Measurements from ENCODE around the gene IRX4.

The IRX4 gene

DNA sequence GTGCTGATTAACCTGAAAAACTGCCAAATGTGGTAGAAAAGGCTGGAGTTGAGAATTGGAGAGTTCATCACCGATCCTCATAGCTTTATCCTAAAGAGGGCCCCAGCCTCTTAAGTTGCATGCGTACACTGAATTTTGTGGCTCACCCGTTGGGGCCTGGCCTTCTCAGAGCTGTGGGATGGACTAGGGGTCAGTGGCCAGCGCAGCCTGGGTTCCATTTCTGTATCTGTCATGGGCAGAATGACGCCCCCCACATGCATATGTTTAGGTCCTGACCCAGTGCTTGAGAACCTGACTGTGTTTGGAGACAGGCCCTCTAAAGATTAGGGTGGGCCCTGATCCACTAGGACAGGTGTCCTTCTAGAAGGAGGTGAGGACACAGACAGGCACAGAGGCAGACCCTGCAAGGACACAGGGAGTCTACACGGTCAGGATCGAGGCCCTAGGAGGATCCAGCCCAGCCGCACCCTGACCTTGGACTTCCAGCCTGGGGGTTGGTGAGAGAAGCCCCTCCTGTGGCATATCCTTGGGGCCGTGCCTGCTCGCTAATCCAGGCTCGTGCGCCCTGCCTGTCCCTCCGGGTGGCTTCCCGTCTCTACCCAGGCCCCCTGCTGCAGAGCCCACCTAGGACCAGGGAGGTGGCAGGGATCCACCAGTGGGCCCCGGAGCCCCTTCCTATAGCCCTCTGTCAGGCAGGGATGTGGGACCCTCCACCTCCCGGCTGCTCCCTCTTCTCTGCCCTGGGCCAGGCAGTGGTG lies 49.3 kb downstream of the IRX4 start:
- TF ChIP-seq, protein P1, sequence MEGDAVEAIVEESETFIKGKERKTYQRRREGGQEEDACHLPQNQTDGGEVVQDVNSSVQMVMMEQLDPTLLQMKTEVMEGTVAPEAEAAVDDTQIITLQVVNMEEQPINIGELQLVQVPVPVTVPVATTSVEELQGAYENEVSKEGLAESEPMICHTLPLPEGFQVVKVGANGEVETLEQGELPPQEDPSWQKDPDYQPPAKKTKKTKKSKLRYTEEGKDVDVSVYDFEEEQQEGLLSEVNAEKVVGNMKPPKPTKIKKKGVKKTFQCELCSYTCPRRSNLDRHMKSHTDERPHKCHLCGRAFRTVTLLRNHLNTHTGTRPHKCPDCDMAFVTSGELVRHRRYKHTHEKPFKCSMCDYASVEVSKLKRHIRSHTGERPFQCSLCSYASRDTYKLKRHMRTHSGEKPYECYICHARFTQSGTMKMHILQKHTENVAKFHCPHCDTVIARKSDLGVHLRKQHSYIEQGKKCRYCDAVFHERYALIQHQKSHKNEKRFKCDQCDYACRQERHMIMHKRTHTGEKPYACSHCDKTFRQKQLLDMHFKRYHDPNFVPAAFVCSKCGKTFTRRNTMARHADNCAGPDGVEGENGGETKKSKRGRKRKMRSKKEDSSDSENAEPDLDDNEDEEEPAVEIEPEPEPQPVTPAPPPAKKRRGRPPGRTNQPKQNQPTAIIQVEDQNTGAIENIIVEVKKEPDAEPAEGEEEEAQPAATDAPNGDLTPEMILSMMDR (IDR thresholded peaks at IDR 0.05; ENCODE audit: insufficient read depth, low read depth, low read length, missing control alignments): no peak
- DNase-seq (ENCODE audit: low read depth): no peak
- H3K4me3 ChIP-seq (ENCODE audit: low read depth, low read length): no peak overlapping the region

DNA sequence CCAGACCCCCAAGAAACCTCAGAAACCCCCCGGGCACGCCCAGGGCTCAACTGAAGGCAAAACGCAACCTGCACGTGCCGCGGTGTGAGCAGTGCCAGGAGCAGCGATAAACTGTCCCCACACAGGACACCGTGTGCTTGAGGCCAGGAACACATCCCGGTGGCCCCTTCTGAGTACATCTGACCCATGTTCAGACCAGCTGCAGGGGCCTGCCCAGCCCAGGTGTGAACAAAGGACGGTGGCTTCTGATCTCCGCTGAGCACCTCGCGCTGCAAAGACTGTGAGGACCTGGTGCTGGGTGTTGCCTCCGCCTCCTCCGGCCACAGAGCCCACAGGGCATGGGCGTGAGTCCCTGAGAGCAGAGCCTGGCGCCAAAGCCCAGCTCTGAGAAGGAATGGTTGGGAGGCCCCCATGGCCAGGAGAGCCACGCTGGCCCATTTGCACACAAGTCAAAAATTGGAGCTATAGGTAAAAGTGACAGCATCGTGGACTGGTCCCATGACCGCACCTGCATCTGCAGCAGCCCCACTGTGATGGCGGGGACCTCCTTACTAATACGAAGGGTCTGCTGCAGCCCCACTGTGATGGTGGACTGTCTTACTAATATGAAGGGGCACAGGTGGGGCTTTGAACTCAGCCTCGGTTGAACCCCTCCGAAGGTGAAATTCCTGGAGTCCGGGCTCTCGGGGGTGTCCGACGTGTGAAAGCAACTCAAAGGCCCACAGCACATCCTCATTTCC lies 50.0 kb downstream of the IRX4 start:
- DNase-seq (ENCODE audit: low read depth): no peak
- H3K4me3 ChIP-seq (ENCODE audit: low read depth, low read length): no peak overlapping the region
- TF ChIP-seq, protein P1 (IDR thresholded peaks at IDR 0.05; ENCODE audit: insufficient read depth, low read depth, low read length, missing control alignments): no peak

DNA sequence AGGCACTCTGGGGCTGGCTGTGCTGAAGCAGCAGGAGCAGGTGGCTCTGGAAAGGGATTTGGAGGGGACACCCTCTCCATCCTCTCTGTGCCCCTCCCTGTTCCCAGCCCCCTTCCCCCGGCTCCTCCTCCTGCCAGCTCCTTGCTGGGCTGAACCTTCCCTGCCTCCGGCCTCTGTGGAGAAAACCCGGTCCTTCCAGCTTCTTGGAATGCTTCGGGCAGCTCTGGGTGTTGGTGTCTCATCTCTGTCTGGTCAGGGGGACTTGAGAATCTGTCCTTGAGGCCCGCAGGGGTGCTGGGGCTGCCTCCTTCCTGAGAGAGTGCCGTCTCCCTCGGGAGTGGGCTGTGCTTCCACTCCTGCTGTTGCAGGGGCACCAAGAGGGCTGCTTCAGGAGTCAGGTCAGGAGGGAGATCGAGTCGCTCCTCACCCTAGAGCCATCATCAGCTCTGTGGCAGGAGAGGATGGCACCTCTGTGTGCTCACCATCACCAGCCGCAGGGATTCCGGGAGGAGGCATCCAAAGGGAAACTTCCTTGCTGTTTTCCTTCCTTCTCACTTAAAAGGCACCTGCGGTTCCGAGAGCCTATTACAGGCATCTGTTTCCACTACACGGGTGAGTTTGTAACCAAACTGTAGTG lies 50.9 kb downstream of the IRX4 start:
- no peak for DNase-seq (ENCODE audit: low read depth)
- H3K4me3 ChIP-seq (ENCODE audit: low read depth, low read length): no peak overlapping the region
- TF ChIP-seq, protein P1 (IDR thresholded peaks at IDR 0.05; ENCODE audit: insufficient read depth, low read depth, low read length, missing control alignments): no peak

DNA sequence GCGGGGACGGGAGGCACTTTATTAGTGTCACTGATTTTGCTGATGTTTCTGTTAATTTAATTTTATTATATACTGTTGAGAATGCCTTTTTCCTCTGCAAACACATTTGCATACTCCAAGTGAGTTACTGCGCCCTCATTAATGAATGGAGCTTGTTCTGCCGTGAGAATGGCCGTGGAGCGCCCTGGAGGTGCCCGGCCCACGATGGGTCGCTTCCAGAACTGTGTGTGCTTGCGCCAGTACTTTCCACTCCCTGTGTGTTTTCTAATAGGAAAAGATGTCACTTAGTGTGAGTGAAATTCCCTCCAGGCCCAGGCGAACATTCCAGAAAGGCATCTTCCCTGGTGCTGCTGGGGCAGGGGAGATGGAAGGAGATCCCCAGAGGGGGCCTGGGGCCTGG lies 51.5 kb downstream of the IRX4 start:
- DNase-seq (ENCODE audit: low read depth): no peak
- TF ChIP-seq, protein P1 (IDR thresholded peaks at IDR 0.05; ENCODE audit: insufficient read depth, low read depth, low read length, missing control alignments): no peak
- H3K4me3 ChIP-seq (ENCODE audit: low read depth, low read length): no peak overlapping the region

DNA sequence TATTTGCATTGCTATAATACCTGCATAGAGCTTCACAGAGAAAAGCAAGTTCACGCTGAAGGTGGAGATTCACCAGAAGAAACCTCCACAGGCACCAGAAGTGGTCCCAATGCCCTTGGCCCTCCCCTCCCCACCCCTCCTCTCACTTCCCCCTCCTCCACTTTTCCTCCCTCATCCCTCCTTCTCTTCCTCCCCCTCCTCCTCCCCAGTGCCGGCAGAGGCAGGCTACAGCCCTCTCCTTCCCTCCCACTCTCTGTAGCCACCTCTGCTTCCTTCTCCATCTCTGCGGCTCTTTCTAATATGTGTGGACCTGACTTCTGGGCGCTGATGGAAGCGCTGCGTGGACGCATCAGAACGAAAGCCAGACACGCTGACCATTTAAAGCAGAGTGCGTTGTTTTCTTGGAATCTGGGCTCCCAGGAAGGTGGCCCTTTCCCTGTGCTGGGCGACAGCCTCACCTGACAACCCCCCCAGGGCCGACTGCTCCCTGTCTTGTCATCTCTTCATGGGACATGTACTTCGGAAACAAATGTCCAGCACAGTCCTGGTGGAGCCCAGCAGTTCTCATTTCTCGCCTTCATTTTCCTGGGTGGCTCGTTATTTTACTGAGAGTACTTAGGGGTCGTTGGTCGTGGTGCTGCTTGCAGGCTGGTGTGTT lies 52.0 kb downstream of the IRX4 start:
- no peak for DNase-seq (ENCODE audit: low read depth)
- H3K4me3 ChIP-seq (ENCODE audit: low read depth, low read length): no peak overlapping the region
- TF ChIP-seq, protein P1 (IDR thresholded peaks at IDR 0.05; ENCODE audit: insufficient read depth, low read depth, low read length, missing control alignments): no peak

DNA sequence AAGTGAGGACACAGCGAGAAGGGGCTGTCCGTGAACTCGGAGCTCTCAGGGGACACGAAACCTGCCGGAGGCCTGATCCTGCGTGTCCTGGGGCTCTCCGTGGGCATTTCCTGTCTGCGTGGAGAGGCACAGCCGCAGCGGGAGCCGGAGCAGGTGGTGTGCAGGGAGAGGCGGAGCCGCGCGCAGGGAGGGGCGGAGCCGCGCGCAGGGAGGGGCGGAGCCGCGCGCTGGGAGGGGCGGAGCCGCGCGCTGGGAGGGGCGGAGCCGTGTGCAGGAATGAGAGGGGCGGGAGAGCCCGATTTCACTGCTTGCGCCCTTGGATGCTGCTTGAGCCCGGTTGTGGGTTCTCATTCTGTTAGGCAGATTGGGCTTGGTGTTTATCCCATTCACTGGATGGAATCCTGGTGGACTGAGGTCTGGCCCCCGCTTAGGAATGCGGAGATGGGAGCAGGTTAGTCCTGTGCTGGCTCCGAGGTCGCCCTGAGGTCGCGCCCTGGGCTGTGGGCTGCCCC lies 54.8 kb downstream of the IRX4 start:
- TF ChIP-seq, protein P1 (IDR thresholded peaks at IDR 0.05; ENCODE audit: insufficient read depth, low read depth, low read length, missing control alignments): no peak
- no peak for DNase-seq (ENCODE audit: low read depth)
- H3K4me3 ChIP-seq (ENCODE audit: low read depth, low read length): no peak overlapping the region
